GM21515 (cell line): Measurements from ENCODE around the gene STOM.

Source experiments
- ATAC-seq: cut with Tn5 transposase; IDR thresholded peaks from one replicate; pipeline ENCODE4 v1.9.1; 2021; ENCODE audit not compliant: unreplicated experiment

STOM gene

GRCh38 chr9:121372239-121373010 lies 2.4 kb upstream of the STOM start:
- ATAC-seq: no peak

DNA sequence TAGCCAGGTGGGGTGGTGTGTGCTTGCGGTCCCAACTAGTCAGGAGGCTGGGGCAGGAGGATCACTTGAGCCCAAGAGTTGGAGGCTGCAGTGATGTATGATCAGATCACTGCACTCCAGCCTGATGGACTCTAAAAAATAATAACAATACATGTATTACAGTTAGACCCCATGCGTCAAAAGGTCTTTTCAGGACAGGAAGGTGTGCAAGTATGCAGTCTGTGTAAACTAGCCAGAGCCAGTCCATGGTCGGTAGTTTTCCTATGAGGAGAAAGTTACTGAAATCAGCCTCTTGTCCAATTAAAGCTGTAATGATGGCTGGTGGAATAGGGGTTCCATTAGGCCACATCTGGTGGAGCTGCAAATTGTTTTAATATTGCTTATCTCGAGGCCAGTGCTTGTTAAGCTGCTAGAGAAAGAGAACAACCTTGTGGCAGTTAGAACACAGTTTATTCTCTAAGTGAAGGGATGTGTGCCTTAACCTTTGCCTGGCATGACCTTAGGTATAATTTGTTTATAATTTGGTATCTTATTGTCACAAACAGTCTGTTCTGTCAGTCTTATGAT lies 1.5 kb upstream of the STOM start:
- ATAC-seq: no peak

- no peak for ATAC-seq
Measured at GRCh38 chr9:121368745-121369144, 1.3 kb downstream of the STOM start.

- no peak for ATAC-seq
Measured at GRCh38 chr9:121368138-121368522, 1.9 kb downstream of the STOM start.

DNA sequence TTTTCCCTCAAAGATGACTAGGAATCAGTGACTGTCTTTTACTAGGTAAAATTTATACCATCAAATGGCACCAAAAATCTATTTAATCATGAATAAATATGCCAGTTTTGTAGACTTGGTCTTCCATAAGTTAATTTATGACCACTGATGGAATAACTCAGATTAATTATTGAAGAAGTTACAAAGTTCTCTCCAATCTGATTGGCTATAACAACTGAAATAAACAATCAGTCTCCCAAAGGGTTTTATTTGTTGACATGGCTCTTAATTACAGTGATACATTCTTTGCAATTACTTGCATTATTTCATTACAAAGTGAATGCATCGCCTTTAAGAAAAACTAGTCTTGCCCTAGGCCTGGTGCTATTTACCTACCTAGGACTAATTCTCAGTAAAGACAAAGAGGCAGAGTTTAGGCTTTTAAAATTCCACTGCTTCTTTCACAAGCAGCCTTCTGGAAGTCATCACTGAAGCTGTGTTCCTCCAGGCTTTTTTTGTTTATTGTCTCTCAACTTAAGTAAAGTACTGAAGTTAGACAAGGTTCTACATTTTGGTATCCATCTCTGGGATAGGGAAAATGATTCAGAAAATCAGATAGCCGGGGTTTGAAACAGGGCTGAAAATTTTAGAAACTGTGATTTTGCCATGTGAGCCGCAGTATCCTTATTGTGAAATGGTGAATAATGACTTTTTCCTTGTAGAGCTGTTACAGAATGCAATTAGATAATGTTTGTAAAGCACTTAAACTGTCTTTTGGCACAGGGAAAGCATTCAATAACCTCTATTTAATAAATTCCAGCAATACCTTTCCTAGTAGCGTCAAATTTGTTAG lies 2.5 kb downstream of the STOM start:
- no peak for ATAC-seq

- no peak for ATAC-seq
Measured at GRCh38 chr9:121366611-121367192, 3.3 kb downstream of the STOM start.

DNA sequence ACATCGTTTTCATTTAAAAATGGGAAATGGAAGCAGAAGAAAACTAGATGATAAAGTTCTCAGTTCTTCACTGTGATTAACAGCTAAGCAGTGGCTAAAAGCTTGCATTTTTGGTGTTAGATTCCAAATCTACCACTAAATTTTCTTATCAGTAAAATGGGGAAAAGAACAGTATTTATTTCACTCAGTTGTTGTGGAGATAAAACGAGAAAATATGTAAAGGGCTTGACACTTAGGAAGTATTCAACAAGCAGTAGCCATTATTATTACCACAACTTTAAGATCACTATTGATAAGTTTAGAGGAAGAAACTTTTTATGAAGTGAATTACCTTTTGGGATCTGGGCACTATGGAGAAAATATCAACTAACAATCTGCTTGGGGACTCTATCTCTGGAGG lies 4.5 kb downstream of the STOM start:
- no peak for ATAC-seq

GRCh38 chr9:121364886-121365285 lies 5.2 kb downstream of the STOM start:
- ATAC-seq: no peak

DNA sequence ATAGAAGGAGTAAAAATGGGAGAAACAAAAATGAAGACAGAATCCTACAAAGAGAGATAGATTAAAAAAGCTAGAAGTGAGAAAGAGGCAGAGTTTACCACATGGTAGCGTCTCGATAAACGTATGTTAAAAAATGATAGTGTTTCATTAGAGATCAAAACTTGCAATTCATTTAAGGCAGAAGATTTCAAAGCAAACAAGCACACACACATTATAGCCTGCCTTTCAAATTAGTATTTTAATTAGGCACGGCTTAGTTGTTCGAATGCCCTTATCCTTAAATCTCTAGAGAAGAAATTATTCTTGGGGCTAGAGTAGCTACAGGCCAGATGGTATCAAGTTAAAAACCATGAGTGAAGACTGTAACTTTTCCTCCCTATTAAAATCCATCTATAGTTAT lies 6.0 kb downstream of the STOM start:
- no peak for ATAC-seq

DNA sequence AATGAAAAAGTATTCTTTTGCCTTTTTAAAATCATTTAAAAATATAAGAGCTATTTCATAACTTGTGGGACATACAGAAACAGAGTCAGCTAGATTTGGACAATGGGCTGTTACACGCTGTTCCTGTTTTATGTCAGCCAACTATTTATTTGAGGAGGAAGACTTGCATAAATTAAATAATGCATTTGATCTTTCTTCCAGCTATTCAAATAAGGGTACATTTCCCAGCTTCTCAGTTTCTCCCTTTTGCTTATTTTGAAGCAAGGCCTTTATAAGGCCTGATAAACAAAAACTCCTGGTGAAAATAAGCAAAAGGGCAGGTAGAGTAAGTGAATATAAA lies 6.5 kb downstream of the STOM start:
- ATAC-seq: no peak

DNA sequence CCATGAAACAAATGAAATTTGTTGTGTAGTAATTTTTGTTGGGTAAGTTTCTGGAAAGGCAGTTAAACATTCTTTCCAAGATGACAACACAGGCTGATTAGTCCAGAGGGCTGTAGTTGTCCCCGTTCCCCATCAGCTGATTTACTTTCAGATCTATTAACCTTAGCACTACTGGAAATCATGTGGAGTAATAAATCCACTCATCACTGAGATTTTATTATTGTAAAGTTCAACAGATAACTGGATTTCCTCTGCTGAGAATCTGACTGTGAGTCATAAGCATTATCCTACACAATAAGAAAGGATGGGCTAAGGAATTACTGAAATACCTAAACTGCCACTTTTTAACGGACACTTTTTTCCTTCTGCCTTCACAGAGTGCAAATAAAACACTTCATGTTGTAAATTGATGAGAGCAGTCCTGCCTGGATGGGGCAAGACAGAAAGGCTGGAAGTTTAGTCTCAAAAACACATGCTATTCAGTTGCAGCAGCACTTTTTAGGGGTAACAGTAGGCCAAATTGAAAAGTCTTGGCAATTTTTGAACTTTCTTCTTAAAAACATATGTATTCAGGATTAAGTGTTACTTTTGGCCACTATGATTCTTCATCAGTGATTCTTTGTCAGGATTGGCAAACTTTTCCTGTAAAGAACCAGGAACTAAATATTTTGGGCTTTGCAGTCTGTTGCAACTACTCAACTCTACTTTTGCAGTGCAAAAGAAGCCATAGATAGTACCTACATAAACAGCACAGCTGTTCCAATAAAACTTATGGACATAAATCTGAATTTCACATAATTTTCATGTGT lies 7.0 kb downstream of the STOM start:
- no peak for ATAC-seq

DNA sequence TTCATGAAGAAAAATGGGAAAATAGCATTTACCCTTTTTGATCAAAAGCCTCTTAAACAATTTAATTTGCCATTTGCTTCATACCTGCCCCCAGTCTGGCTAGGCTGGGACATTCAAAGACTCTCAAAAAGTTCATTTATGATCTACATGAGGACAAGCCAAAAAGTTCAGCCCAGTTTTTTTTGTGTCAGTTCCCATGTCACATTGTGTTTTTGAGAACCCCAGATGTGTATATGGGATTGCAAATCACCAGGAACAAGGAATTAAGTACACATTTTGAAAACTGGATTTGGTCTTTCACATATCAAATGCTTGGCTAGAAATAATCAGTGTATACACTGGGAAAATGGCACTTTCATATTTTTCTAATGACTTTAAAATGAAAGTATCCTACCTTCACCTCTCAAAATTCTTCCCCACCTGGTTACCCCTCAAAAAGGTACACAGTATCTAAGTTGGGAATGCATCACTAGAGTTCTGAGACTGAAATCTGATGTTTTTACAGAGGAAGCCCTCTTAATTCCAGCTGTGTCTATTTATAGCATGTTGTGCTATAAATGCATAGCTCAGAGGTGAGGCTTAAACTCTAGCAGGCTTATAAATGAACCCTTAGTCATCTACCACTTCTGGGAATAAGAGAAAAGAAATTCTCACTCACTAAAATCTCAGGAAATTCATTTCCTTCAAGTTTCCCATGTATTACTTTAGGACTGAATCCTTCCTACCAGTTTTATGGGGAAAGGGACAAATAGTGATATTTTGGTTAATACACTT lies 9.3 kb downstream of the STOM start:
- ATAC-seq: no peak

- no peak for ATAC-seq
Measured at GRCh38 chr9:121359351-121360294, 10.4 kb downstream of the STOM start.

DNA sequence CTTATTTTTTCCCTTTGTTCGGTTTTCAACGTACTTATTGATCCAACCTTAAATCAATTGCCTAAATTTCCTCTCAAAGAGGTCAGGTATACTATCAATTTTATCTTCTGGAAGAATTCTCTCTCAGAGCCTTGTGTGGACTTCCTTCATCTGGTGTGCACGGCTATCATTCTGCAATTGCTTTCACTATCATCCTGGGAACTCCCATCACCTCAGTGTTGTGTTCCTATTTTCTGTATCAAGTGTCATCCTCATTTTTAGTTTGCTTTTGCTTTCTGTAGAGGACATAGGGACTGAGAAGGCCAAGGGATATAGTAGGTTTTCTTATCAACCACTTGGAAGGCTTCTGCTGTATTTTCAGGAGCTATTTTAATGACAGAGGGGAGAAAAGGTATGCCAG lies 11.3 kb downstream of the STOM start:
- ATAC-seq: no peak

GRCh38 chr9:121357011-121357410 lies 13.0 kb downstream of the STOM start:
- ATAC-seq: no peak

DNA sequence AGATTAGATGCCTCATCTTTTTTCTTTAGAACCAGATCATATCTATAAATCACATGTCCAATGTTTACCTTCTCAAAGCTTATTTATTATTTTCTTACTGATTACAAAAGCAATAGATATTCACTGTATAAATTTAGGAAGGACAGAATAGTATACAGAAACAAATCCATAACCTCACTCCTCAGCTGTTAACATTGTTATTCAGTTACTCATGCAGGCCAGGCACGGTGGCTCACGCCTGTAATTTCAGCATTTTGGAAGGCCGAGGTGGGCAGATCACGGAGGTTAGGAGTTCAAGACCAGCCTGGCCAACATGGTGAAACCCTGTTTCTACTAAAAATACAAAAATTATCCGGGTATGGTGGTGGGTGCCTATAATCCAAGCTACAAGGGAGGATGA lies 15.3 kb downstream of the STOM start:
- no peak for ATAC-seq

- ATAC-seq: no peak
Measured at GRCh38 chr9:121354141-121354540, 15.9 kb downstream of the STOM start.

GRCh38 chr9:121353241-121354061 lies 16.6 kb downstream of the STOM start:
- peak; percentile 93 for ATAC-seq
